HL-60/S4 treated with retinoic acid at 250 ng/mL for 4 days and 3 days (cell line): ENCODE data around the gene POLE.
"Not testable (repeated sequence)": the region's sequence is repeated elsewhere in the genome, so short reads cannot be mapped to it uniquely, and the experiment has no call there.

Source experiments
- in situ Hi-C: fragments of 300-500 bp; cut with MboI; formaldehyde crosslinking; loops from 2 replicates; pipeline ENCODE4 v1.7.0; 2022; ENCODE audit warnings: low sequenced_read_pairs

Gene POLE

GRCh38 chr12:132717531-132718387 lies 30.6 kb upstream of the POLE start:
- in situ Hi-C loops, result no loop called here

DNA sequence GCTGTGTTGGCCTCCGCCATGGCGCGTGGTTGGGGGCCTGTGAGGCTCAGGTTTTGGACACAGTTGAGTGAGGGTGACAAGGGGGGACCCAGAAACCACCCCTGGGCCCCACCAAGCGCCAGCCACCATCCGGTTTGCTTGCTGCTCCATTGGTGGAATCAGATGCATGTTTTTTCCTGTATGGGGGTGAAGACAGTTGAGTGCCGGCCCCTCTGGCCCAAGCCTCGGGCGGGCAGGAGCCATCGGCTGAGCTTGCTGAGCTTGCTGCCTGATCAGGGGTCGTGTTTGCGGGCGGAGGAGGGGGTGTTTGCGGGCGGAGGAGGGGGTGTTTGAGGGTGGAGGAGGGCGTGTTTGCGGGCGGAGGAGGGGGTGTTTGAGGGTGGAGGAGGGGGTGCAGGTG lies 29.9 kb upstream of the POLE start:
- in situ Hi-C loops, result no loop called here

GRCh38 chr12:132716356-132716755 lies 29.2 kb upstream of the POLE start:
- in situ Hi-C loops, result no loop called here

DNA sequence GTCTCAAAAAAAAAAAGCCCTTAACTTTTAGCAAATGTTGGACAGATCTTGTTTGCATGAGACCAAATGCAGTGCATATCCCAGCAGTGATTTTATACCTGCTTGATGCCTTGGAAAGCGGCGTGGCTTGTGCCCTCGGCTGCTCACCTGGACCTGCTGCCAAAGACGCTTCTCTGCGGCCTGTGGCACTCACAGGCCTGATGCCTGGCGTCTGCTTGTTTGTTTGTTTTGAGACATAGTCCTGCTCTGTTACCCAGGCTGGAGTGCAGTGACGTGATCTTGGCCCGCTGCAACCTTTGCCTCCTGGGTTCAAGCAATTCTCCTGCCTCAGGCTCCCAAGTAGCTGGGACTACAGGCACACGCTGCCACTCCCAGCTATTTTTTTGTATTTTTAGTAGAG lies 28.7 kb upstream of the POLE start:
- in situ Hi-C loops, result no loop called here

GRCh38 chr12:132713123-132713522 lies 26.0 kb upstream of the POLE start:
- in situ Hi-C loops, result no loop called here

DNA sequence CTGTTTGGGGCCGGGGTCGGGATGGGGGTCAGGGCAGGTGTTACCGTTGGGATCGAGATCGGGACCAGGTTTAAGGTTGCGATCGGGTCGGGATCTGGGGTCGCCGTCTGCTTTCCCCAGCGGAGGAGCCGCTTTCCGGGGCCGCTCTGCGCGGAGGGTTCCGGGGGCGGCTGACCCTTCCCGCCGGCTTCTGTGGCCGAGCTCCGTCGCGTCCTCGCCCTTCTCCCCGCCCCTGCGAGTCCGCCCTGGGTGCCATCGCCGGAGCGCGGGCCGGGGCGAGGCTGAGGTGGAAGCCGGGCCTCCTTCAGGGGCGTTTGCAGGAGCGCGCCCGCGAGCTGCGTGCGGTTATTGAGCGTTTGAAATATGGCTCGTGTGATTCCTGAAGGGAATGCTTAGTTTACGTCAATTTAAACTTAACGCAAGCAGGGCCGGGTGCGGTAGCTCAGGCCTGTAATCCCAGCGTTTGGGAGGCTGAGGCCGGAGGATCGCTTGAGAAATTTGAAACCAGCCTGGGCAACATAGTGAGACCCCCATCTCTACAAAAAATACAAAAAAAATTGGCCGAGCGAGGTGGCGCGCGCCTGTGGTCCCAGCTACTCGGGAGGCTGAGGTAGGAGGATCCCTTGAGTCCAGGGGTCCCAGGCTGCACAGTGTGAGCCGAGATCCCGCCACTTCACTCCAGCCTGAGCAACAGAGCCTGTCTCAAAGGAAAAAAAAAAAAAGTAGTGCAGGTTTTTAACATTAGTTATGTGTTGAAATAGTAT lies 24.1 kb upstream of the POLE start:
- in situ Hi-C loops, result no loop called here

GRCh38 chr12:132710405-132711079 lies 23.4 kb upstream of the POLE start, which contains the start of gene PGAM5:
Gene PGAM5 (plus strand): TSS chr12:132710842. CDS start chr12:132710877, 35 bp downstream.
- in situ Hi-C loops, result no loop called here

GRCh38 chr12:132710043-132710404 lies 22.9 kb upstream of the POLE start:
- in situ Hi-C loops, result no loop called here

- in situ Hi-C loops, result no loop called here
Observed at GRCh38 chr12:132708150-132708549, 21.0 kb upstream of the POLE start.

DNA sequence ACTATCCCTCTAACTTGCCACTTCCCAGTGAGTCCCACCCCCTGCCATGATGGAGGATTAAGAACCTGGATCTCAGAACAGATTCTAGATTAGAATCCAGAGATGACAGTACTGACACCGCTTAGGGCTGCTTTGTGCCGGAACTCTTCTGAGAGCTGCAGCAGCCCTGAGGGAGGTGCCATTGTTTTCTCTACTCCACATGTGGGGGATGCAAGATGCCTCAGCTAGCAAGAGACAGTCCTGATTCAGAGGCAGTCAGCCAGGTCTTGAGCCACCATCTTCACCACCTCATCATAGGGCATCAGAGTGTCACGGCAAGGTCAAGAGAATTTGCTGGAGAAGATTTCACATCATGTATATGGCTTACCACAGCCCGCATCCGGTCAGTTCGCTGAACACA lies 20.1 kb upstream of the POLE start:
- in situ Hi-C loops, result no loop called here

DNA sequence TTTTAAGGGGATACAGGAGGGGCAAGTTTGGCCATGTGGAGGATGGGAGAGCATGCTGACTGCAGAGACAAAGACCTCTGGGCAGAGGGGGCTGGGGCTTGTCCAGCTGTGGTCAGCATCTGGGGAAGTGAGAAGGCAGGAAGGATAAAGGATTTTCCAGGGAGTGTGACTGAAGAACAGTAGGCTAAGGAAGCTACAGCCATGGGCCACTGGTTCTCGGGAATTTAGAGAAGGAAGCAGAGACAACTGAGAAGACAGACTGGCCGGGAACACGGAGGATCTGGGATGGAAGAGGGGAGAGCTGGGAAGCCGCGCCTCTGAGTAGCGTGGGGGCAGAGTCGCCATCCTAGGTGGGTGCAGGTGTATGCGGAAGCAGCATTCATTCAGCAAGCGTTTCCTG lies 16.5 kb upstream of the POLE start:
- in situ Hi-C loops, result no loop called here

GRCh38 chr12:132702640-132703039 lies 15.5 kb upstream of the POLE start:
- in situ Hi-C loops, result no loop called here

- in situ Hi-C loops, result no loop called here
Observed at GRCh38 chr12:132700212-132700822, 13.2 kb upstream of the POLE start.

- in situ Hi-C loops, result no loop called here
Observed at GRCh38 chr12:132698341-132698740, 11.2 kb upstream of the POLE start.

DNA sequence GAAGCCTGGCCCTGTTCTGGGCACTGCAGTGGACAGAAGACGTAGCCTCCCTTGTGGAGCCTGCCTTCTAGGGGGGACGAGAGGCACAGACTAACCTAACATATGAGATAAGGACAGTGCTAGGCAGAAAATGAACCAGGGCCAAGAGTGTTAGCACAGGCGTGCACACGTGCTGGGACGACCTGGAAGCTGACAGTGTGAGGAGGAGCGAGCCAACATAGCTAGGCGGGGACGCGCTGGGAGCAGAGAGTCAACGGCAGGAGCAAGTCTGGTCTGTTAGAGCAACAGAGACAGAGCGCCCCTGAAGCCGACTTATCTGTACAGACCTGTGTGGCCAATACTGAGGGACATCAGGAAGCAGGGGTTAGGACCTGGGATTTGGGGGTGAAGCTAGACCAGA lies 8.3 kb upstream of the POLE start:
- in situ Hi-C loops, result no loop called here

GRCh38 chr12:132694888-132695287 lies 7.7 kb upstream of the POLE start:
- in situ Hi-C loops, result not testable (repeated sequence)

DNA sequence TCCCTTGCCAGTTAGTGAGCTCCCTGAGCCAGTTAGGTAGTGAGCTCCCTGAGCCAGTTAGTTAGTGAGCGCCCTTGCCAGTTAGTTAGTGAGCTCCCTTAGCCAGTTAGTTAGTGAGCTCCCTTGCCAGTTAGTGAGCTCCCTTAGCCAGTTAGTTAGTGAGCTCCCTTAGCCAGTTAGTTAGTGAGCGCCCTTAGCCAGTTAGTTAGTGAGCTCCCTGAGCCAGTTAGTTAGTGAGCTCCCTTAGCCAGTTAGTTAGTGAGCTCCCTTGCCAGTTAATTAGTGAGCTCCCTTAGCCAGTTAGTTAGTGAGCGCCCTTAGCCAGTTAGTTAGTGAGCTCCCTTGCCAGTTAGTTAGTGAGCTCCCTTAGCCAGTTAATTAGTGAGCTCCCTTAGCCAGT lies 4.9 kb upstream of the POLE start:
- in situ Hi-C loops, result not testable (repeated sequence)

- in situ Hi-C loops, result no loop called here
Observed at GRCh38 chr12:132690112-132690511, 3.0 kb upstream of the POLE start.

GRCh38 chr12:132689227-132689626 lies 2.1 kb upstream of the POLE start:
- in situ Hi-C loops, result no loop called here

GRCh38 chr12:132686825-132687210 lies 324 bp downstream of the POLE start:
- in situ Hi-C loops, result no loop called here

DNA sequence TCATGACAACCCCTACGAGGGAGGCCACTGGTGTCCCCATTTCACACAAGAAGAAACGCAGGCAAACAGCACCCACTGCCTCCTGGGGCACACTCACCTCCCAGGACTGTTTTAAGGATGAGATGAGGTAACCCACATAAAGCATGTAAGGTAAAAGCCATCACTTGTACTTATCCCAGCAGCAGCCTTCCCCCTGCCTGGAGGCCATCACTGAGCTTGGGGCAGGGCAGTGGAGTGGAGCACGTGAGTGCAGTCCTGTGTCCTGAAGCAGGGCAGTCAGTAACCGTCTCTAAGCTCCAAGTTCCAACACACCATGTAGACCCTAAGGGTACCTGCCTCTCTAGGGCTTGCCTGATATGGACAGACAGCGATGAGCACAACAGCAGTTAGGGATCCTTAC lies 1.7 kb downstream of the POLE start:
- in situ Hi-C loops, result no loop called here
